Activated CD4-positive, alpha-beta T cell treated with anti-CD3 and anti-CD28 coated beads, Interleukin-2, amount 10 ng/mL, durations not matched to agents 7 days and 5 days (primary cell): ENCODE results near the gene PRDM2. TPM values are rescaled to one million over a fixed set of nuclear protein-coding genes. Genes with fewer than 3 reads are reported as not detected.
A peak's percentile ranks its signal among the peaks of the same experiment; 100 is the strongest.

Experiments
- CTCF ChIA-PET: fragments of 350-600 bp; sonication (Branson Sonifier 250); formaldehyde crosslinking; loops from one replicate; lab custom pipeline; 2021; ENCODE audit warnings: antibody characterized with exemption; lab: Charles Lee
- POLR2A ChIA-PET: fragments of 350-600 bp; sonication (Branson Sonifier 250); formaldehyde crosslinking; loops from one replicate; lab custom pipeline; 2021; ENCODE audit warnings: antibody characterized with exemption; lab: Charles Lee
- DNase-seq: peaks from one replicate; pipeline ENCODE4 v3.0.0-alpha.2; 2020
- H3K27ac Mint-ChIP-seq: one replicate; pipeline ENCODE4 v1.8.0; 2021; ENCODE audit warnings: mild to moderate bottlenecking, moderate library complexity, mixed read lengths
- H3K27me3 Mint-ChIP-seq: one replicate; pipeline ENCODE4 v1.8.0; 2021; ENCODE audit warnings: mixed read lengths
- H3K36me3 Mint-ChIP-seq: one replicate; pipeline ENCODE4 v1.8.0; 2021; ENCODE audit warnings: low read depth, mixed read lengths
- H3K4me1 Mint-ChIP-seq: one replicate; pipeline ENCODE4 v1.8.0; 2021; ENCODE audit warnings: mixed read lengths
- H3K4me3 Mint-ChIP-seq: one replicate; pipeline ENCODE4 v1.8.0; 2021; ENCODE audit warnings: mild to moderate bottlenecking, moderate library complexity, mixed read lengths
- H3K9me3 Mint-ChIP-seq: one replicate; pipeline ENCODE4 v1.8.0; 2021; ENCODE audit warnings: mixed read lengths
- total RNA-seq, 2 experiments: library from RNA; stranded (reverse); gene quantifications; one replicate each; pipeline ENCODE4 v1.2.3, GENCODE V29; 2021

PRDM2 gene
- total RNA-seq, 2 experiments from 2014 or later, result 57.7 to 63.1 TPM

DNA sequence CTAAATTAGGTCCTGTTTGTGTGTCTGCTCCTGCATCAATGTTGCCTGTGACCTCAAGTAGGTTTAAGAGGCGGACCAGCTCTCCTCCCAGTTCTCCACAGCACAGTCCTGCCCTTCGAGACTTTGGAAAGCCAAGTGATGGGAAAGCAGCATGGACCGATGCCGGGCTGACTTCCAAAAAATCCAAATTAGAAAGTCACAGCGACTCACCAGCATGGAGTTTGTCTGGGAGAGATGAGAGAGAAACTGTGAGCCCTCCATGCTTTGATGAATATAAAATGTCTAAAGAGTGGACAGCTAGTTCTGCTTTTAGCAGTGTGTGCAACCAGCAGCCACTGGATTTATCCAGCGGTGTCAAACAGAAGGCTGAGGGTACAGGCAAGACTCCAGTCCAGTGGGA lies 79.9 kb downstream of the PRDM2 start:
- no peak overlapping the region for H3K4me3 Mint-ChIP-seq
- ChIA-PET CTCF (interaction anchor here (0.7 kb wide), 1 partner anchor 22 kb away, joined by 3 read pairs; no protein-coding TSS in a partner anchor), POLR2A (no interaction called here)
- H3K27ac Mint-ChIP-seq, result no peak overlapping the region
- H3K27me3 Mint-ChIP-seq, result no peaks in the 10 kb centered on the region
- H3K4me1 Mint-ChIP-seq, result peaks cover 33% of the 10 kb centered on the region
- no peak for DNase-seq
- no peaks in the 10 kb centered on the region for H3K9me3 Mint-ChIP-seq
- H3K36me3 Mint-ChIP-seq, result peaks cover 63% of the 10 kb centered on the region

- Mint-ChIP-seq H3K27me3 (no peaks in the 10 kb centered on the region), H3K4me1 (peaks cover 33% of the 10 kb centered on the region), H3K27ac (peak overlapping the region; percentile 65), H3K36me3 (peaks cover 68% of the 10 kb centered on the region), H3K9me3 (no peaks in the 10 kb centered on the region), H3K4me3 (no peak overlapping the region)
- CTCF ChIA-PET, result interaction anchor here (1.6 kb wide), 1 partner anchor 14 kb away, joined by 6 read pairs; no protein-coding TSS in a partner anchor
- no peak for DNase-seq
- POLR2A ChIA-PET, result no interaction called here
These were observed 80.8 kb downstream of the PRDM2 start for GRCh38 chr1:13780780-13781179.

GRCh38 chr1:13781228-13781627 lies 81.2 kb downstream of the PRDM2 start:
- no peak overlapping the region for H3K27ac Mint-ChIP-seq
- H3K9me3 Mint-ChIP-seq, result no peaks in the 10 kb centered on the region
- no peak overlapping the region for H3K4me3 Mint-ChIP-seq
- no peaks in the 10 kb centered on the region for H3K27me3 Mint-ChIP-seq
- CTCF ChIA-PET, result interaction anchor here (0.6 to 1.6 kb wide), 3 partner anchors 14 to 21 kb away, joined by 3 to 6 read pairs (median 5); no protein-coding TSS in a partner anchor
- DNase-seq, result no peak
- POLR2A ChIA-PET, result no interaction called here
- H3K36me3 Mint-ChIP-seq, result peaks cover 71% of the 10 kb centered on the region
- H3K4me1 Mint-ChIP-seq, result peaks cover 34% of the 10 kb centered on the region

DNA sequence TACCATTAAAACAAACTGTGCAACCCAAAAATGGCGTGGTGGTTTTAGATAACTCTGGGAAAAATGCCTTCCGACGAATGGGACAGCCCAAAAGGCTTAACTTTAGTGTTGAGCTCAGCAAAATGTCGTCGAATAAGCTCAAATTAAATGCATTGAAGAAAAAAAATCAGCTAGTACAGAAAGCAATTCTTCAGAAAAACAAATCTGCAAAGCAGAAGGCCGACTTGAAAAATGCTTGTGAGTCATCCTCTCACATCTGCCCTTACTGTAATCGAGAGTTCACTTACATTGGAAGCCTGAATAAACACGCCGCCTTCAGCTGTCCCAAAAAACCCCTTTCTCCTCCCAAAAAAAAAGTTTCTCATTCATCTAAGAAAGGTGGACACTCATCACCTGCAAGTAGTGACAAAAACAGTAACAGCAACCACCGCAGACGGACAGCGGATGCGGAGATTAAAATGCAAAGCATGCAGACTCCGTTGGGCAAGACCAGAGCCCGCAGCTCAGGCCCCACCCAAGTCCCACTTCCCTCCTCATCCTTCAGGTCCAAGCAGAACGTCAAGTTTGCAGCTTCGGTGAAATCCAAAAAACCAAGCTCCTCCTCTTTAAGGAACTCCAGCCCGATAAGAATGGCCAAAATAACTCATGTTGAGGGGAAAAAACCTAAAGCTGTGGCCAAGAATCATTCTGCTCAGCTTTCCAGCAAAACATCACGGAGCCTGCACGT lies 82.1 kb downstream of the PRDM2 start:
- DNase-seq, result no peak
- Mint-ChIP-seq H3K4me1 (peaks cover 35% of the 10 kb centered on the region), H3K27ac (no peak overlapping the region), H3K36me3 (peaks cover 76% of the 10 kb centered on the region), H3K4me3 (no peak overlapping the region), H3K27me3 (no peaks in the 10 kb centered on the region), H3K9me3 (no peaks in the 10 kb centered on the region)
- POLR2A ChIA-PET, result no interaction called here
- CTCF ChIA-PET, result interaction anchor here (0.6 to 1.6 kb wide), 3 partner anchors 13 to 22 kb away, joined by 3 to 6 read pairs (median 5); no protein-coding TSS in a partner anchor

DNA sequence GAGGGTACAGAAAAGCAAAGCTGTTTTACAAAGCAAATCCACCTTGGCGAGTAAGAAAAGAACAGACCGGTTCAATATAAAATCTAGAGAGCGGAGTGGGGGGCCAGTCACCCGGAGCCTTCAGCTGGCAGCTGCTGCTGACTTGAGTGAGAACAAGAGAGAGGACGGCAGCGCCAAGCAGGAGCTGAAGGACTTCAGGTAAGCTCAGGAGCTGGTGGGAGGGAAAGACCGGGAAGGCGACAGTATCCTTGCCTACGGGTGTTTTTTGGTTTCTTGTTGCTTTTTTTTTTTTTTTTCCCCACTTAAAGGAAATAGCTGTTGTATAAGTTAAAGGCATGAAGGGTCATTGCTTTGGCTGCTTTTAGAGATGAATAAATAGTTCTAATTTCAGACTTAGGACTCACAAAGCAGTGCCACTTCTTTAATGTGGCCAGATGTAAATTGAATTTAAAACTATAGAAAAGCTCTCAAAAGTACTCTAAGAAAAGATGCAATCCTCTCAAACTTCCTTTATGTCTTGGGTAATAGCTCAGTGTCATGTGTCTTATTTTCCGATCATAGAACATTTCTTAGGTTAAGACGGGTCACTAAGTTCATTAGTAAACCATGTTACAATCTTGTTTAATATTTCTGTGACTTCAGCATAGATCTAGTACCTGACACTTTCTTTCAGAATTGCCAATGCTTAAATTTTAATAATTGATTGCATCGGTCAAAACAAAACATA lies 82.8 kb downstream of the PRDM2 start:
- H3K9me3 Mint-ChIP-seq, result no peaks in the 10 kb centered on the region
- CTCF ChIA-PET, result interaction anchor here (1.6 kb wide), 1 partner anchor 12 kb away, joined by 6 read pairs; no protein-coding TSS in a partner anchor
- DNase-seq, result no peak
- POLR2A ChIA-PET, result no interaction called here
- peaks cover 75% of the 10 kb centered on the region for H3K36me3 Mint-ChIP-seq
- H3K27me3 Mint-ChIP-seq, result no peaks in the 10 kb centered on the region
- peaks cover 35% of the 10 kb centered on the region for H3K4me1 Mint-ChIP-seq
- no peak overlapping the region for H3K27ac Mint-ChIP-seq
- no peak overlapping the region for H3K4me3 Mint-ChIP-seq

DNA sequence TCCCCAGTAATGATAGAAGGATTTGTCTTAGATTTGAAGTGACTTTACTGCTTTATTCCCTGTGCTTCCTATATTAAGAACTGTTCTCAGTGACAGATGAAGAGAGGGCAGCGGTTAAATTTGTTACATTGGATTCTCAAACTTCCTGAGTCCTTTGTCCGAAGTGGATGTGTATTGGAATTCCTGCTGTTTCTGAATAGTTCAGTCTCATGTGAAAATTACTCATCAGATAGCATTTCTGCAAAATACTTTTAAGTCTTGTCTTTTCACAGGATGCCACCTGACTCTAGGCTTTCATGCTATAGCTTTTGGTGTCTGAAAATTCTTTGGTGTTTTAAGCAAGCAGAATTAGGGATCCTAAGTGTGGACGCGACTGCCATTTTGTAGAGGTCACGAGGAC lies 83.6 kb downstream of the PRDM2 start:
- Mint-ChIP-seq H3K27ac (no peak overlapping the region), H3K4me3 (no peak overlapping the region), H3K36me3 (peaks cover 75% of the 10 kb centered on the region), H3K4me1 (peaks cover 31% of the 10 kb centered on the region), H3K9me3 (no peaks in the 10 kb centered on the region), H3K27me3 (no peaks in the 10 kb centered on the region)
- no peak for DNase-seq
- CTCF ChIA-PET, result no interaction called here
- POLR2A ChIA-PET, result no interaction called here

GRCh38 chr1:13784971-13785370 lies 85.0 kb downstream of the PRDM2 start:
- peaks cover 71% of the 10 kb centered on the region for H3K36me3 Mint-ChIP-seq
- POLR2A ChIA-PET, result no interaction called here

GRCh38 chr1:13786541-13786940 lies 86.6 kb downstream of the PRDM2 start:
- H3K36me3 Mint-ChIP-seq, result peaks cover 64% of the 10 kb centered on the region
- H3K4me3 Mint-ChIP-seq, result no peak overlapping the region
- POLR2A ChIA-PET, result no interaction called here
- no peak overlapping the region for H3K27ac Mint-ChIP-seq
- H3K27me3 Mint-ChIP-seq, result no peaks in the 10 kb centered on the region
- H3K9me3 Mint-ChIP-seq, result no peaks in the 10 kb centered on the region
- no peak for DNase-seq
- CTCF ChIA-PET, result interaction anchor here (0.7 kb wide), 1 partner anchor 26 kb away, joined by 3 read pairs; no protein-coding TSS in a partner anchor
- H3K4me1 Mint-ChIP-seq, result peaks cover 23% of the 10 kb centered on the region

More at GRCh38 chr1:13784971-13785370, 85.0 kb downstream of the PRDM2 start:
- H3K27ac Mint-ChIP-seq, result no peak overlapping the region
- CTCF ChIA-PET, result no interaction called here
- no peaks in the 10 kb centered on the region for H3K9me3 Mint-ChIP-seq
- no peaks in the 10 kb centered on the region for H3K27me3 Mint-ChIP-seq
- no peak for DNase-seq
- H3K4me1 Mint-ChIP-seq, result peaks cover 27% of the 10 kb centered on the region
- H3K4me3 Mint-ChIP-seq, result no peak overlapping the region

- H3K27ac Mint-ChIP-seq, result no peak overlapping the region
- ChIA-PET POLR2A (no interaction called here), CTCF (no interaction called here)
- H3K36me3 Mint-ChIP-seq, result peaks cover 57% of the 10 kb centered on the region
- no peak for DNase-seq
- H3K9me3 Mint-ChIP-seq, result no peaks in the 10 kb centered on the region
- peaks cover 19% of the 10 kb centered on the region for H3K4me1 Mint-ChIP-seq
- no peak overlapping the region for H3K4me3 Mint-ChIP-seq
- no peaks in the 10 kb centered on the region for H3K27me3 Mint-ChIP-seq
These were observed 88.8 kb downstream of the PRDM2 start for GRCh38 chr1:13788795-13789194.

DNA sequence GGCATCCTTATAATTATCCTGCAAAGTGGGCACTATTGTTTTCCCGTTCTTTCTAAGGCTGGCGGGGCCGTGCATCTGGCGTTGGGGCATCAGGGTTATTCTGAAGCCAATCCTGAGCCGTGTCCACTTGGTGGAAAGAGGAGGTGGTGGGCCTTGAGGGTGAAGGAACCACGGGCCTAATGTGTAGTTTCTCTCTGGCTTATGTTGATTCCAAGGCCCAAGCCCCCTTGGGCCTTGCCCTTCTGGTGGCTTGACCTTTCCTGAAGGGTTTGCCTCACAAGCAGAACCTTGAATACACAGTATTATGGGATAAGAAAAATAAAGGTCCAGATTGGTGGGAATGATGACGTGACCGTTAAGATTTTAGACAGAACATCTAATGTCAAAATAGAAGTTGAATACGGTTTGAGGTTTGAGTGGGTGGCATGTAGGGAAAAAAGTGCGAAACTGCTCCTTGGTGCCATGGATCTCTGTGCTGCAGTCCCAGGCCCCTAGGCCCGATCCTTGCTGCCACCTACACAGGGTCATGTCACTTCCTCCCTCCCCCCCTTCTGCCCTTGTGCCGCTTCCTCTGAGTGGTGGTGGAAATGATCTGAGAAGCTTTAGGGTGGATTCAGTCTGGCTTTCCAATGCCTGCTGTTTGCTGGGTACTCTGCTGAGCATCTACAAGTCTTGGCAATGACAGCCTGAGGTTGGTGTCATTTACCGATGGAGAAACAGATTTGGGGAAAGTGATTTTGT lies 90.5 kb downstream of the PRDM2 start:
- Mint-ChIP-seq H3K36me3 (peaks cover 49% of the 10 kb centered on the region), H3K27me3 (no peaks in the 10 kb centered on the region), H3K9me3 (no peaks in the 10 kb centered on the region), H3K27ac (no peak overlapping the region), H3K4me3 (no peak overlapping the region), H3K4me1 (peaks cover 19% of the 10 kb centered on the region)
- ChIA-PET CTCF (interaction anchor here (1.1 kb wide), 1 partner anchor 39 kb away, joined by 3 read pairs; no protein-coding TSS in a partner anchor), POLR2A (no interaction called here)
- no peak for DNase-seq

DNA sequence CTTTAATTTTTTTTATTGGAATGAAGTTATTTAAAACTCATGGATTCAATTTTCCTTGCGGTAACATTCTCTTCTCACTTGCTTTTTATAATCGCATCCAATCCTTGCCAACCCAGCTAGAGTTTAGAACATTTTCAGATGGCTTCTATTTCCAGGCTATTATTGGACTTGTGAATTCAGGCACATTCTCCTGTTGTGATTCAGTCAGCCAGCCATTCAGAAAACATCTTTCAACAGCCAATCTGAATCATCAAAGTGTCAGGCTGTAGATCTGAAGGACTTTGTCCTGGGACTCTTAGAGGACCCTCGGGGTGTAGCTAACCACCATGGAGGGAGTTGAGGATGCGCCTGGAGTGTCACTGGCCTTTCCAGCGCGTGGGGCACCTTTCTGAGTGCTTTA lies 92.4 kb downstream of the PRDM2 start:
- Mint-ChIP-seq H3K4me1 (peaks cover 17% of the 10 kb centered on the region), H3K36me3 (peaks cover 46% of the 10 kb centered on the region), H3K27me3 (no peaks in the 10 kb centered on the region), H3K4me3 (no peak overlapping the region), H3K9me3 (no peaks in the 10 kb centered on the region), H3K27ac (no peak overlapping the region)
- no peak for DNase-seq
- CTCF ChIA-PET, result interaction anchor here (1.2 kb wide), 1 partner anchor 19 kb away, joined by 3 read pairs; no protein-coding TSS in a partner anchor
- POLR2A ChIA-PET, result no interaction called here

- no peak for DNase-seq
- ChIA-PET CTCF (interaction anchor here (0.8 to 1.2 kb wide), 2 partner anchors 19 to 28 kb away, joined by 3 read pairs; no protein-coding TSS in a partner anchor), POLR2A (no interaction called here)
- Mint-ChIP-seq H3K4me1 (peaks cover 17% of the 10 kb centered on the region), H3K27ac (no peak overlapping the region), H3K9me3 (no peaks in the 10 kb centered on the region), H3K4me3 (no peak overlapping the region), H3K36me3 (peaks cover 41% of the 10 kb centered on the region), H3K27me3 (no peaks in the 10 kb centered on the region)
These were observed 93.2 kb downstream of the PRDM2 start for GRCh38 chr1:13793088-13793730.
